Stimulated activated CD4-positive, alpha-beta T cell treated with anti-CD3 and anti-CD28 coated beads, Interleukin-1b, Interleukin-23, amount 100 ng/mL, for 1 hour (primary cell): ENCODE results near the gene SEMA6B.
"Not testable (repeated sequence)": the region's sequence is repeated elsewhere in the genome, so short reads cannot be mapped to it uniquely, and the experiment has no call there.

Experiments
- DNase-seq, 2 donors: peaks; one replicate each; pipeline ENCODE4 v3.0.0-alpha.2; 2020; ENCODE audit warnings: low read depth in 2 of 2

Gene SEMA6B

DNA sequence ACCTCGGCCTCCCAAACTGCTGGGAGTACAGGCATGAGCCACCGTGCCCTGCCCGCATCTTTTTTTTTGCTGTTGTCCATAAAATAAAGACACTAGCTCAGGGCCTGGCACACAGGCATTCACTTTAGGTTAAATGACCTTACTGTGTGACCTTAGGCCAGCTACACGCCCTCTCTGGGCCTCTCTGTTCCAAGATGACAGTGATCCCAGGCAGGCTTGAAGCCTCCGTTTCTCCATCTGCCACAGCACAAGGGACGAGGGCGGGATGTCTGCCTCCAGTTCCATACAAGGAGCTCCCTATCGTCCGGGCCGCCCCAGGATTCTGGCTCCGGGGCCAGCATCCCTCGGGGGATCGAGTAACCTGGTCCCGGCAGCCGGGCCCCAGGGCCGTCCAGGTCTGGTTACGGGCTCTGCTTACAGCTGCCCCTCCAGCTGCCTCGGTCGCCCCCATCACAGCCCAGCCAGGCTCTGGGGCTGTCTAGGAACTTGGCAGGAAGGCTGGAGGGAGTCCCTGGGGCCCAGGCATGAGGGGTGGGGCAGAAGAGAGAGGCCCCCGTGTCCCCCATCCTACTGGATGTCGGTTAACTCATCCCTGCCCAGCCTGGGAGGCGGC is 11.9 kb upstream of the SEMA6B start:
- no peak for DNase-seq

DNA sequence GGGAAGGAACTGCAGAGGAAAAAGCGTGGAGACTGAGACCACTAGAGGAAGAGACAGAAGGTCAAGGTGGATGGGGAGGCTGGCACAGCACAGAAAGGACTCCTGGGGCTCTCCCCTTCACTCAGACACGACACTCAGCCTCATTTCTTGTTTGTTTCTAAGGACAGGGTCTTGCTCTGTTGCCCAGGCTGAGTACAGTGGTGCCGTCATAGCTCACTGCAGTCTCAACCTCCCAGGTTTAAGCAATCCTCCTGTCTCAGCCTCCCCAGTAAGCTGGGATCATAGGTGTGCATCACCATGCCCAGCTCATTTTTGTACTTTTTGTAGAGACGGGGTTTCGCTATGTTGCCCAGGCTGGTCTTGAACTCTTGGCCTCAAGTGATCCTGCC is 11.4 kb upstream of the SEMA6B start:
- no peak for DNase-seq

DNA sequence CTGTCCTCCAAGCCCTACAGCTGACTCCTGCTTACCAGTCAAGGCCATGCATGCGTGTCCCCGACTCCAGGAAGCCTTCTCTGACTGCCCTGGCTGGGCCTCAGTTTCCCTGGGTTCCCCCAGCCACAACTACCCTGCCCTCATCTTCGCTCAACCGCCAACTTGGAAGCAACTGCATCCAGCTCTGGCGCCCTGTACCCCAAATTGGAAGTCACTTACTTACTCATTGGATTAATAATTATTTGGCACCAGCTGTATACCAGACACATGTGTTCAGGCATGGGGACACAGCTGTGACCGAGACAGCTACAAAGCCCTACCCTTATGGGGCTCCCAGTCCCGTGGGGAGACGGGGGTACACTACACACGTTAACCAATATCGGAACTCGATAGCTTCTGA is 10.9 kb upstream of the SEMA6B start:
- DNase-seq, result no peak

DNA sequence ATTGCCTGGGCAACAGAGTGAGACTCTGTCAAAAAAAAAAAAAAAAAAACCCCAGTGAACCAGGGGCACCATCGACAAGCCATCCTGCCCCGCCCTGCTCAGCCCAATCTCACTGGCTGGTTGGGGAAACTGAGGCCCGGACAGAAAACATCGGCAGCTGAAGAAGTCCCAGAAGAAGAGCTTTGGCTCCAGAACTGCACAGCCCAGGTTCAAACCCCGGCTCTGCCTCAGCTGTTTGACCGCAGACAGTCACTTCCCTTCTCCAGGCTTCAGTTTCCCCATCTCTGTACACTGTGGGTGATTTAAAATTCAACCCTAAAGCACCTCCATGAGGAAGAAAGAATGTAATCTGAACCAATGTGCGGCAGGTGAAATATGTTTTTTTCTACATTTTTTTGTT is 9.4 kb upstream of the SEMA6B start:
- DNase-seq, result no peak

DNA sequence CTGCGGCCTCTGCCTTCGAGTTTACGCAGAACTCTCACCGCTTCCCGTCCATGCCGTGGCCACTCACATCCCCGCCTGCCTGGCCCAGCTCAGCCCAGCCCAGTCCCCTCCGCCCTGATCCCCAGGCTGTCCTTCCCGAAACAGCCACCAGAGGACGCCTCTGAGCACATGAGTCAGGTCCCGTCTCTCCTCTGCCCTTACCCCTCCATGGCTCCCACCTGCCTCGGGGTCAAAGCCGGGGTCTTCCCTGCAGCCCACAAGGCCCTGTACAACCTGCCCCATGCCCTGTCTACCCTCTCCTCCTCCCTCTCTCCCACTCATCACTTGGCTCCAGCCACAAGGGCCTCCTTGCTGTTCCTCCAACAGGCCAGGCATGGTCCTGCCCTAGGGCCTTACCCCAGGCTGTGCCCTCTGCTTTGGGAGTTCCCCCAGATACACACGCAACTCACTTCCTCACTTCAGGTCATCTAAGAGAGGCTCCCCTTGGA is 8.1 kb upstream of the SEMA6B start:
- DNase-seq, result peak; percentile 26 to 48

DNA sequence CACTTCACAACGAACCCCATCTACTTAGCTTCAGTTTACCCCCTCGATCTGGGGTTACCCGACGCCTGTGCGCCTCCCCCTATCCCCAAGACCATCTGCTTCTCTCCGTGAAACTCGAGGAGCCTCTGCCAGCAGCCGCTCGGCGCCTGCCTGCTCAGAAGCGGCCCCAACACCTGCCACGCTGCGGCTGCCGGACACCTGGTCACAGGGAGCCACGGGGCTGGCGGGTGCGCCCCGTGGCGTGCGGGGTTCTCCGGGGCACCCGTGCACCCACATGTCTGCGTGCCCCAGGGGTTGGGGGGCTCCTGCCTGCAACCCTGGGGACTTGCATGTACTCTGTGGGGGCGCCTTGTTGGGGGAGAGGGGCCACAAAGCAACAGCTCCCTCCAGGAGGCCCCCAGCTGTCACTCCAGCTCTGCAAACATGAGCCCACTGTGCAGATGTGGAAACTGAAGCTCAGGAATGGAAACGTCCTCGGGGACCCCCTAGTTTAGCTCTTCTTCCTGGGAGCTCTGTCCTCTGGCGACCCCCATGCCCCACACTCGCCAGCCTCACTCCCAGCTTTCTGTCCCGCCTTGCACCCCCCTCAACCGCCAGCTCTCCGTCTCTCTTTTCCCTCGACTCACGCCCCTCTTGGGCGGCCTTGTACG is 7.0 kb upstream of the SEMA6B start:
- DNase-seq, result no peak

DNA sequence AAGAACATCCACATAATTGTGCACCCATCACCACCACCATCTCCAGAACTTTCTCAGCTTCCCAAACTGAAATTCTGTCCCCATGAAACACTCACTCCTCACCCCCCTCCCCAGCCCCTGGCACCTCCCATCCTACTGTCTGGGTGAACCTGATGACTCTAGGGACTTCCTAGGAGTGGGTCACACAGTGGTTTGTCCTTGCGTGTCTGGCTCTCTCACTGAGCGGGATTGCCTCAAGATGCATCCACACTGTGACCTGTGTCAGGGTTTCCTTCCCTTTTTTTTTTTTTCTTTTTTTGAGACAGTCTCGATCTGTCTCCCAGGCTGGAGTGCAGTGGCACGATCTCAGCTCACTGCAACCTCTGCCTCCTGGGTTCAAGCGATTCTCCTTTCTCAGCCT is 4.1 kb upstream of the SEMA6B start:
- DNase-seq, result not testable (repeated sequence)

DNA sequence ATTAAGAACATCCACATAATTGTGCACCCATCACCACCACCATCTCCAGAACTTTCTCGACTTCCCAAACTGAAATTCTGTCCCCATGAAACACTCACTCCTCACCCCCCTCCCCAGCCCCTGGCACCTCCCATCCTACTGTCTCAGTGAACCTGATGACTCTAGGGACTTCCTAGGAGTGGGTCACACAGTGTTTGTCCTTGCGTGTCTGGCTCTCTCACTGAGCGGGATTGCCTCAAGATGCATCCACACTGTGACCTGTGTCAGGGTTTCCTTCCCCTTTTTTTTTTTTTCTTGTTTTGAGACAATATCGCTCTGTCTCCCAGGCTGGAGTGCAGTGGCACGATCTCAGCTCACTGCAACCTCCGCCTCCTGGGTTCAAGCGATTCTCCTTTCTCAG is 2.6 kb upstream of the SEMA6B start:
- DNase-seq, result not testable (repeated sequence)

DNA sequence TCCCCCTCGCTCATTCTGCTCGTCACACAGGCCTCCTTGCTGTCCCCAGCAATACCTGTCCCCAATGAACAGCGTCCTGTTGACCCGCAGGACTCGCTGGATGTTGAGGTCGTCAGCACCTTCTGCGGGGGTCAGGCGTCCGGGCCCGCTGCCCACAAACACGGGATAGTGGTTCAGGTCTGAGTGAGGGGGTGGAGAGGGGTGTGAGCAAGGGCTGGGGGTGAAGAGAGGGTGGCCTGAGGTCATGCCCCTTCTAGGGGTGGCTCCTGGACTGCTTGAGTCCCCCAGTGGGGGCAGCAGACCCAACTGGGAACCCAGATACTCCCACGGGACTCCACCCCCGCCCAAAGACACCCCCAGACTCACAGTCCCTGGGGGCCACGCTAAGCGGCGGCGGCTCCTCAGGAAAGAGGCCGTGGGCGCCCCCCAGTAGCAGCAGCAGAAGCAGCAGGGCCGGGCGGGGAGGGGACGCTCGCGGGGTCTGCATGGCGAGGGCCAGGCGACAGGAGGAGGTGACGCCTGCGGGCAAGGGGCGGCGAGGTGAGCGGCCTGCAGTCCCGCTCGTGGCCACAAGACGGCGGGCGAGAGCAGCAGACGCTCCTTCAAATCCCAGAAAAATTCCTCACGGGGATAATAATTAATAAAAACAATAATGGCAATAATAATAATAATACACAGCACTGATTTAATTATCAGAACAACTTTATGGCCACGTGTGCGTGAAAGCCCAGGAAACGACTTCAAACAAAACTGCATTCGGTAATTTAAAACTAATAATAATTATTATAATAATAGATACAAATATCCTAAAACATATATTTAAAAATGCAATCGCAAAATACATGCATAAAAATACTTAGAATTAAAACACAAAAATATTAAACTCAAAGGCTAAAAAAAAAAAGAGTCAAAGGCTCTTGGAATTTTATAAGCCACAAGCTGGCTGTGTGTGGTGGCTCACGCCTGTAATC is 1.2 kb downstream of the SEMA6B start:
- DNase-seq, result peak in 1 of 2 donors; percentile 19

DNA sequence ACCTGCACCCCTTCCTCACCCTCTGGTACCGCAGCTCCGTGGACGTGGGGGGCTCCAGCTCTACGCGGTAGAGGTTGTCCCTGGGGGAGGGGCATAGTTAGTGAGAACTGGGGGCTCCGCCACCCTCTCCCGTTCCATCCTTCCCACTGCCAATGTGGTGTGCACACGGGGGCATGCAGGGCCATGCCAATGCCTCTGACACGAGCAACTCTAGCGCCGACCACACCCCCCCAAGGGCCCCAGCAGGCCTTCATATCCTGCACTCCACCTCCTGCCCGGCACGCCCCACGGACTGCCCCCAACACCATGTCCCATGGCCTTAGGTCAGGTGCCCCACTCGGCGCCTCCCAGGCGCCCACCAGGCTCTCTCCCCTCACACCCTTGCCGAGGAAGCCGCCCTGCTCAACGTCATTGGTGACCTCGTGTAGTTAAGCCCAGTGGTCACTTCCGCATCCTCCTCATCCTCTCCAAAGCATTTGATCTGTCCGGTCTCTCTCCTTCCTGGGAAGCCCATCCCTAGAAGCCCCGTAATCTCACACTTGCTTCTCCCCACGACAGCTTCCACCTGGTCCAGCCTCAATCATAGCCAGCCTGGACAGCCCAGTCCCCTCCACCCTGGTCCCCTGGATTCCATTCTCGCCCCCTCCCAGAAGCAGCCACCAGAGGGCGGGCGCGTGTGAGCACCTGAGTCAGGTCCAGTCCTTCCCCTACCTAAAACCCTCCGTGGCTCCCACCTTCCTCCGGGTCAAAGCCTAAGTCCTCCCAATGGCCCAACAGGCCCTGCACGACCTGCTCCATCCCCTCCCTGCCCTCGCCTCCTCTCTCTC is 2.1 kb downstream of the SEMA6B start:
- no peak for DNase-seq

DNA sequence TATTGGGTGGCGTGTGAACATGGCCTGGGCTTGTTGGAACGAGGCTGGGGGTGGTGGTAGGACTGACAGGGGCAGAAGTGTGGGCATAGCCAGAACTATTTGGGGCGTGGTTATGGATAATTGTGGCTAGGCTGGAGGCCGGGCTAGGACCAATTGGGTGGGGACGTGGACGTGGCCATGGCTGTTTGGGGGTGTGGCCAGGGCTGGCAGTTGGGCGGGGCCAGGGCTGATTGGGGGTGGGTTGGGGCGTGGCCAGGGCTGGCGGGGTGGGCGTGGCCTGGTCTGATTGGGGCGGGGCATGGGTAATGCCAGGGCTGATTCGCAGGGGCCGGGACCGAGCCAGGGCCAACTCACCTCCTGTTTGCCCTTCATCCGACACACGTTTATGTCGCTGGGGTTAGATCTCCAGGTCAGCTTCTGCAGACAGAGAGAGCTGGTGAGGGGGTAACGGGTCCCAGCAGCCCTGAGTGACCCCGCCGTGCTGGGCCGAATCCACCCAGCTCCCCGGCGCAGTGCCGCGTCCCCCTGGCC is 2.8 kb downstream of the SEMA6B start:
- DNase-seq, result no peak

DNA sequence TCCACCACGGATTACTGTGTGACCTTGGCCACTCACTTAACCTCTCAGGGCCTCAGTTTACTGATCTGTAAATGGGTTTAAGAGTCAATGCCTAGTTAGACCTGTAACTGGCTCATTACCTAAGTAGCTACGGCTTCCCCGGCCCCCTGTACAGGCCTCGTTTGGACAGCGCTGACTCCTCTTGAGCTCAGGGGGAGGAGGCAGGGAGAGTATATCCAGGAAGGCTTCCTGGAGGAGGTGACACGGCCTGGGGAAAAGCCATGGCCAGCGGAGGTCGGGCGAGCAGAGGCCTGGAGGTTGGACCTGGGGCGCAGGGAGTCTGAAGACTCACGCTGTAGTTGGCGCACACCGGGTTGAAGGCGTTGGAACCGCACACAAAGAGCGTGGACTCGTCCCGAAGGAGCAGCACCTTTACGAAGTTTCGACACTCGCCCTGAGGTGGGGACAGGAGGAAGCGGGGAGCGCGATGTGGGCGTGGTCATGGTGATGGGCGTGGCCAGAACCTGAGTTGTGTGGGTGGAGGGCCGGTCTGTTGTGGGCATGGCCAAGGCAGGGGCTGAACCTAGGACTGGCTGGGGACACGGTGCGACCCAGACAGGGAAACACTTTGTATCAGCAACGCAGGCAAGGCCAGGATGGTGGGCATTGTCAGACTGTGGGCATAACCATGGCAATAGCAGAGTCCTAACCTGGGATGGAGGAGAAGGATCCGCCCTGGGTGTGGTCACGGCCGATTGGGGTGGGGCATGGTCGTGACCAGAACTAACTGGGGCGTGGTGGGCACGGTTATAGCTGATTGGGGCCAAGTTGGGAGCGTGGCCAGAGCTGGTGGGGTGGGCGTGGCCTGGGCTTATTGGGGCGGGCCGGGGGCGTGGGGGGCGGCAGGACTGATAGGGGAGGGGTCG is 3.6 kb downstream of the SEMA6B start:
- no peak for DNase-seq

DNA sequence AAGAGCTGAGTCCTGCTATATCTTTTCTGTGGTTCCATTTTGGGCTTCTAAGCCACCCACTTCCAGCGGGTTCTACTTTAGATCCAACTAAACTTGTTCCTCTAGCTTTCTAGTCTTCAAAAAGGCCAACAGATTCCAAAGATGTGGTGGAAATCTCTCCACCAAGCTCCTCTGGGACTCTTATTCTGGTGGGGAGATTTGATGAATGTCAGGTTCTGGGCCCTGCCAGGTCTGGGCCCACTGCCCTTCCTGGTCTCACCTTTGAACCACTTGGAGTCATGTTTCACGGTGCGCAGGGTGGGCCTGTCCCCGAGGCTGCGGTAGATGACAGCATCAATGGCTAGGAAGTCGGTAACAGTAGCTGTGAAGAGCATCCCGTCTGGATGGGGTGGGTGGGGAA is 4.8 kb downstream of the SEMA6B start:
- DNase-seq, result no peak

DNA sequence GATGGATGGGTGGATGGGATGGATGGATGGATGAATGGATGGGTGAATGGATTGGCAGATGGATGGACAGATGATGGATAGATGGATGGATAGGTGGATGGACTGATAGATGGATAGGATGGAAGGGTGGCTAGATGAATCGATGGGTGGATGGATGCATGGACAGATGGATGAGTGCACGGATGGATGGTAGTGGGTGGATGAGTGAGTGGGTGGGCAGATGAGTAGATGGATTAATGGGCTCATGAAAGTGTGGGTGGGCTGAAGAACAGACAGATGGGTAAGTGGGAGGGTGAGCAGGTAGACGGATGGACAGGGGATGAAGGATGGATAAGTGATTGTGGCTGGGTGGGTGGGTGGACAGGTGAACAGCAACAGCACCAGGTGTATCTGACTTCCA is 5.7 kb downstream of the SEMA6B start:
- DNase-seq, result no peak

DNA sequence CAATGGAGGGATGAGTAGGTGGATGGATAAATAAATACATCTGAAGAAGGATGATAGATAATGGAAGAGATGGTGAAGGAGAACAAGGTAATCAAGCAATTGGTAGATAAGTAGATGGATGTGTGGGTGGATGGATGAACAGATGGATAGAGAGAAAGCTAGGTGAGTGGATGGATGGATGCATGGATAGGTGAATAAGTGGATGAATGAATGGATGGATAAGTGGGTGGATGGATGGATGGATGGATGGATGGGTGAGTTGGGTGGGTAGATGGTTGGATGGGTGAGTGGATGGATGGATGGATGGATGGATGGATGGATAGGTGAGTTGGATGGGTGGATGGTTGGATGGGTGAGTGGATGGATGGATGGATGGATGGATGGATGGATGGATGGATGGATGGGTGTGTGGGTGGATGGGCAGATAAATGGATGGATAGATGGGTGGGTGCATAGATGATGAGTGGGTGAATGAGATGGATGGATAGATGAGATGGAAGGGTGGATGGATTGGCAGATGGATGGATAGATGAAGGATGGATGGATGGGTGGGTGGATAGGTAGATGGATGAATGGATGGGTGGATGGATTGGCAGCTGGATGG is 6.3 kb downstream of the SEMA6B start:
- no peak for DNase-seq

DNA sequence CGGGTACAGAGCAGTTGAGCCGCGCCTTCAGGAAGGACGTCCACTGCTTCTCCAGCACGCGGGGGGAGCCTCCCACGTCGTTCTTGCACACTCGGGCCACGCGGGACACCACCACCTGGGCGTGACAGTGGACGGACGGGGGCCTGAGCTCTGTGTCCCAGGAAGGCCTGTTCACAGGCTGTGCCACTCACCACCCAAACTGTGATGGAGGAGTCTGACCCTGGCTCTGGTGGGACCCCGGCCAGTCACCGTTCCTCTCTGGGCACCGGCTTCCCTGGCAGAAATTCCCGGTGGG is 7.0 kb downstream of the SEMA6B start:
- DNase-seq, result no peak

DNA sequence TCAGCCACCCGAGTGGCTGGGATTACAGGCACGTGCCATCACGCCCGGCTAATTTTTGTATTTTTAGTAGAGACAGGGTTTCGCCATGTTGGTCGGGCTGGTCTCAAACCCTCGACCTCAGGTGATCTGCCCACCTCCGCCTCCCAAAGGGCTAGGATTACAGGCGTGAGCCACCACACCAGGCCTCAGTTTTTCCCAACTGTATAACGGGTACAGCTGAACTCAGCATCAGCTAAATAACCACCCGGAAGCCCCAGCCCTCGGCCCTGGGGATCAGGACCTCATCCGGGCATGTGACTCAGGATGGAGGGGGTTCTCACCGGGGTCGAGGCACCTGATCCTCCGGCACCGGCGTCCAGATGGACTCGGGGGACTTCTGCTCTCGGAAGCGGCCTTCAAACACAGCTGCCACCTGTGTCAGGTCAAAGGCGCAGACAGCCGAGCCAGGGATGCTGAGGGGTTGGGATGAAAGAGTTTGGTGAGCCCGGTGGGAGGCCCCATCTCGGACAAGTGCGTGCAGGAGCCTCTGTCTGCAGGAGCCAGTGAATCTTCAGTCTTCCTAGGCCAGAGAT is 8.9 kb downstream of the SEMA6B start:
- DNase-seq, result no peak

DNA sequence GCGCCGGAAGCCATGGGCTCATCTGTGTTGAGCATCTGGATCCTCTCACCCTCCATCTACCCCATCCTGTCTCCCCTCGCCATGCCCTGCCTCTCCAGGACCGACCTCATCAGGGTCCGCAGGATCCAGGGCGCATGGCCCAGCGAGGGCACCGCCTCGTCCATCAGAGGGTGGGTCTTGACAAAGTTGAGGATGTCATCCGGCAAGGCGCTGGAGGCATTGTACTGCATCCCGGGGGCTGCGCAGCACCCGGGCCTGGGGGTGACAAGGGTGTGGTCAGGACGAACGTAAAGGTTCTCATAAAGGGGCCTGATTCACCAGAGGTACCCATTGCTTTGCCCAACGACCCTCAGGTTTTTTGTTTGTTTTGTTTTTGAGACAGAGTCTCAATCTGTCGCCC is 9.5 kb downstream of the SEMA6B start:
- no peak for DNase-seq

DNA sequence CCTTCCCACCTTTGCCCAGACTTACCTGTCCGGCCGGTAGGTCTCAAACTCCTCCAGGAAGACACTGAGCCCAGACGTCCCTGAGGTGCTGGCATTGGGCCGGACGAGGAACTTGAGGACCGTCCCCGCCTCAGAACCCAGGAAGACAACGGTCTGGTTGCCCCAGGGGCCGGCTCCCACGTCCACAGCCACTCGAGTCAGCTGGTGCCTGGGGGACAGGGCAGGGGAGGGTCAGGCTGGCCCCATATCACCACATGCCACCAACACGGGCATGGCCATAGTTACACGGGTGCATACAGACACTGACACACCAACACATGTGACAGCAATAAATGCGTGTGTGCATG is 11.3 kb downstream of the SEMA6B start:
- DNase-seq, result no peak
